GM21786 (cell line): ENCODE measurements around the gene CLIC3.

Source experiments
- ATAC-seq: cut with Tn5 transposase; IDR thresholded peaks from one replicate; pipeline ENCODE4 v1.9.1; 2021; ENCODE audit not compliant: unreplicated experiment

CLIC3 gene

GRCh38 chr9:136982232-136983051 lies 13.9 kb downstream of the CLIC3 start, which contains the start of gene LCNL1:
LCNL1 (plus strand) TSS chr9:136982993; CDS start chr9:136983587, 594 bp downstream.
- no peak for ATAC-seq

- ATAC-seq: no peak
These were observed 14.7 kb downstream of the CLIC3 start for GRCh38 chr9:136981588-136982231.

- no peak for ATAC-seq
These were observed 15.5 kb downstream of the CLIC3 start for GRCh38 chr9:136980669-136981478.

- no peak for ATAC-seq
These were observed 16.4 kb downstream of the CLIC3 start for GRCh38 chr9:136979769-136980587.

- no peak for ATAC-seq
These were observed 17.4 kb downstream of the CLIC3 start for GRCh38 chr9:136978865-136979544.

- no peak for ATAC-seq
These were observed 18.1 kb downstream of the CLIC3 start for GRCh38 chr9:136978073-136978864.

- ATAC-seq: no peak
These were observed 18.7 kb downstream of the CLIC3 start for GRCh38 chr9:136977649-136978072.

GRCh38 chr9:136977223-136977622 lies 19.1 kb downstream of the CLIC3 start, which contains the start of gene PTGDS:
PTGDS (plus strand) TSS chr9:136977504; CDS start chr9:136977579, 75 bp downstream.
- ATAC-seq: no peak

GRCh38 chr9:136975644-136976043 lies 20.7 kb downstream of the CLIC3 start:
- no peak for ATAC-seq

GRCh38 chr9:136974817-136975535 lies 21.4 kb downstream of the CLIC3 start:
- no peak for ATAC-seq

GRCh38 chr9:136973618-136974617 lies 22.4 kb downstream of the CLIC3 start:
- no peak for ATAC-seq

- ATAC-seq: no peak
These were observed 23.6 kb downstream of the CLIC3 start for GRCh38 chr9:136972743-136973142.

- no peak for ATAC-seq
These were observed 24.0 kb downstream of the CLIC3 start for GRCh38 chr9:136972335-136972734.

GRCh38 chr9:136971746-136972145 lies 24.6 kb downstream of the CLIC3 start:
- no peak for ATAC-seq

- ATAC-seq: no peak
These were observed 26.0 kb downstream of the CLIC3 start for GRCh38 chr9:136970361-136970760.

GRCh38 chr9:136969774-136970173 lies 26.6 kb downstream of the CLIC3 start:
- ATAC-seq: no peak

- no peak for ATAC-seq
These were observed 27.2 kb downstream of the CLIC3 start for GRCh38 chr9:136969150-136969549.
